GM19372 (cell line): ENCODE data around the gene FTH1.

ENCODE experiments used
- ATAC-seq: cut with Tn5 transposase; IDR thresholded peaks from one replicate; pipeline ENCODE4 v1.9.1; 2021; ENCODE audit warnings: mild to moderate bottlenecking, low read depth, moderate library complexity; ENCODE audit not compliant: unreplicated experiment

FTH1 gene

DNA sequence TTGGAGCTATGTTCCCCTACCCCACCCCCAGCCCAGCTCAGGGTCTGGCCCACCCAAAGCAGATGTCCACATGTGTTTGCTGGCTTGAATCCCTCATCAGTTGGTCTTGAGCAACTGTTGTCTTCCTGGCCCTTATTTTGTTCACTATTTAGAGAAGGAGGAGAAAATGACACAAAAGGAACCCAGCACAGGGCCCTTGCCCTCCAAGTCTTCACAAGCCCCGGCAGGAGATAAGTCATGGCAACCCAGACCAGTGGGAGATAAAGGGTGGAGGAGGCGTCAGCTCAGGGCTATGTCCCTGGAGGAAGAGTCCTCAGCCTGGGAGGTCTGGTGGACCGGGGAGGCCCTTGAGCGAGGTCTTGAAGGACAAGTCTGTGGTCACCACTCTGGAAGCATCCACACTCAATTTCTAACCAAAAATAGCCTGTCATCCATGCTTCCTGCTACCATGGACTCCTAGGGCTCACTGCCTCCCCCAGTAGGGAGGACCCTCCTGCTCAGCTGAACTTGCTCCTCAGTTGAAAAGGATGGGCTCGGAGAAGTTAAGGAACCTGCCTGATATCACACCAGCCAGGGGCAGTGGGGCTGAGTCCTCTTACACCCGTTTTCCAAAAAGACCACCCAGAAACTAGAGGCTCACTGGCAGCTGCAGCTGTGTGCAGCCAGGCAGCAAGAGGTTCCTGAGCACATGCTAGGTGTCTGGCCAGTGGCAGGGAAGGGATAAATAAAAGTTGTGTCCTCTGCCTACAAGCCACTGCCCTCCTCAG is 48.3 kb downstream of the FTH1 start:
- ATAC-seq, result no peak

DNA sequence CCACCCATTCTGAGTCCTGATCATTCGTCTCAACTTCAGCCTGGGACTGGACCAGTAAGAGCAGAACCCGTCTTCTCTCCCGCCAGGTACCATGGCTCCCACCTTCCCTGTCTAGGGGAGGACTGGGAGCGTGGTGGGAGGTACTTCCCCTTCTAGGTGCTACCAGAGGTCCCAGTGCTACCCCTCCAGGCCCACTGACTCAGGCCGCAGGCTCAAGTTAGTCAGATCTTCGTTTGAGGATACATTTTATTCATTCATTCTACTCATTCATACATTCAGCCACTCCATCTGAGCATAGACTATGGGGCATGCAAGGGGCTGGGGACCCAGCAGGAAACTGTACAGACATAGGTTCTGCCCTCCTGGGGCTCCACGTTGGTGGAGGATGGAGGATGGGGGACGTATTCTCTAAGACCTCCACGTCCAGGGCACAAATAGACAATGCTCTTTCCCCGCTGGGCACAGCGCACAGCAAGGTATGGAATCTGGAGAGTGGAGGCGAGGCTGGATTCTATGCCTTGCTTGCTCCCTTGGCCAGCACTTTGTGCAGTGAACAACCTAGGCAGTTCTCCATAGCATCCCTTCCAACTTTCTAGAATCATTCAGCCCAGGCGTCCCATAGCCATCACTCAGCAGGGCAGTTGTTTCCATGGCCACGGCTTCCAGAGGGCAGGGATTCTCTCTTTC is 49.0 kb downstream of the FTH1 start:
- no peak for ATAC-seq

DNA sequence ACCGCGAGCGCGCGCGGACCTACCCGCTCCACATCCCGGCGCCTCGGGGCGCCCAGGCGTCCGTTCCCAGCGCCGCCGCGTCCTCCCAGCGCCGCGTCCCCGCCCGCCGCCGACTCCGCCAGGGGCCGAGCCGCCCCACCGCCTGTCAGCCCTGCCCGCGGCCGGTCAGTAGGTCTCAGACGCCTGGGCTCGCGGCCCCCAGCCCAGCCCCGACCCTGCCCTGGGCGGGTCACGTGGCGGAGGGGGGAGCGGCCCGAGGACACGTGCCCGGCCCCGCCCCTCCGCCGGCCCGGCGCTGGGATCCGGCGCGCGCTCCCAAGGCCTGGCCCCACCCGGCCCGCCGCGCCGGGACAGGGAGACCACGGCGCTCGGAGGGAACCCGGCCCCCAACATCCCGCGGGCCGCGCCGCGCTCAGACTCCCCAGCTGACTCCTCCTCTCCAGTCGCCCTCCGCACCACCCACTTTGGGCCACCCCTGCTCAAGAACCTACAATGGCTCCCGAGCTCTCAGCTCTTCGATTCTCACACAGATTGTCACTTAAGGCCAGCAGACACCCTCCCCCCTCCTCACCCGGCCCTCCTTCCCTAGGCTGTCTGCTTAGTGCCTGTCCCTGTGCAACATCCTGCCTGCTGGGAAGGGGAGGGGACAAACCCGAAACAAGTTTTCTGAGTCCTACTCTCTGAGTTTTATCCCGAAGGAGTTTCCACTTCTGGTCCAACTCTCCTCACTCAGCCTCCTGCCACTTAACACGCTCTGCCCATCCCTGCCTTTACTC is 49.9 kb downstream of the FTH1 start, which contains the start of gene RAB3IL1:
Gene RAB3IL1, minus strand, starts transcription at position 233 of the 776 bp plus-strand sequence. Its CDS starts 199 bp downstream, at position 34.
- no peak for ATAC-seq

DNA sequence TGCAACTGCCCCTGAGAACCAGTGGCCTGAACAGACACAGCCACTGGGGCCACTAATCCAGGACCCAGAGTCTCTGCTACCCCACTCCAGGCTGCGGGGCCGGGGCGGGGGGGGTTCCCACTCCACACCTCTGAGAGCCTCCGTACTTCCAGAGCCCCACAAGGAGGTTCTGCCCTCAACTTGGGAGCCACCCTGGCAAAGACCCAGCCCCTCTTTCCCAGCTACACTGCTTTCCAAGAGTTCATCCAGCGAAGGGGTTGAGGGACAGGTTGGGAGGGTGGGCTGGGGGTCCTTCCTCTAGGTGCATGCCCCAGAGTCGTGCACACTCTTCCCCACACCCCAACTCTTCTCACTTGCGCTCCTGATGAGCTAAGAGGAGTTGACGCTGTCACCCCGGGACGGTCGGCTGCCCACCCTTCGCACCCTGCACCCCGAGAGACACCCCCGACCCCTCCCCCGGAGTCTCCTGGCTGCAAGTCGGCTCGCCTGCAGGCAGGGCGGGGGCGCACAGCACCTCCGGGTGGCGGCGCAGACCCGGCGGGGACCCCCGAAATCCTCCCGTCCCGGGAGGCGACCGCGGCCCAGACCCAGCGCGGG is 50.6 kb downstream of the FTH1 start:
- no peak for ATAC-seq

DNA sequence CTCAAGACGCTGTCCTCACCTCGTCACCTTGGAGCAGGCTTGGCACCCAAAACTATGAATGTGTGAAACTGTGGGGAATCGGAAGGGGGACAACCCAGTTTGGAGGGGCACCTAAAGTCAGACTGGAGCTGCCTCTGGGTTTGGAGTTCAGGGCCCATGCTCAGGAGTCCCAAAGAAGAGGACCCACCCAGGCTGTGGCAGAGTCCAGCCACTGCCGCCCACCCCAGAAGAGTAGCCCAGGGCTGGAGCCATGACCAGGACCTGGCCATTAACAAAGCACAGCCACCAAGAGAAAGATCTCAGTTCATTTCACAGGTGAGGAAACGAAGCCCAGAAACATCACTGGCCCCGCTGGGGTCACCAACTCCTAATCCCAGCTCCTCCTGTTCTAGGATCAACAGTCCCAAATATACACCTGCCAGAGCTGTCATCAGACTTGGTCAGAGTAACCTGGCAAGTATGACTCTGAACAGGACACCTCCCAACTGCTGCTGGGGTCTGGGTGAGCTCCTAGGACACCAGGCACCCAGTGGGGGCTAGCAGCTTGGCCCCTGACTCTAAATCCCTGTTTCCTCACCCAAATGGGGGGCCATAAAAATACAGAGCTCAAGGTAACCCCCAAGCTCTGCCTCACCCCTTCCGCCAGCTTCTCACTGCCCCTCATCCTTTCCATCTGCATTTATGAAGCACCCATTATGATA is 52.8 kb downstream of the FTH1 start:
- ATAC-seq, result no peak
